GM23338 (cell line): ENCODE measurements around the gene SMG9. TPM values are rescaled to one million over a fixed set of nuclear protein-coding genes. Genes with fewer than 3 reads are reported as not detected.

ENCODE experiments used
- ATAC-seq: fragments of 200-7000 bp; cut with Tn5 transposase; 3 replicates; pipeline ENCODE4 v1.9.1; 2020
- DNase-seq: peaks from one replicate; pipeline ENCODE4 v3.0.0-alpha.2; 2015; ENCODE audit warnings: low spot score
- H2AFZ ChIP-seq: fragments of 200-600 bp; sonication (generic); 2 replicates; pipeline ENCODE4 v1.8.0; 2016; ENCODE audit warnings: antibody characterized with exemption, mild to moderate bottlenecking, moderate library complexity
- H3F3A ChIP-seq: fragments of 200-600 bp; sonication (generic); replicated peaks from 2 replicates; pipeline ENCODE4 v1.8.0; 2017; ENCODE audit warnings: antibody characterized with exemption, mixed run types, low read depth
- H3K27ac ChIP-seq: fragments of 200-600 bp; sonication (generic); 2 replicates; pipeline ENCODE4 v1.6.1; 2016; ENCODE audit warnings: low read depth
- H3K27me3 ChIP-seq: fragments of 200-600 bp; sonication (generic); 2 replicates; pipeline ENCODE4 v1.8.0; 2016; ENCODE audit warnings: mild to moderate bottlenecking, mixed run types, moderate library complexity; ENCODE audit not compliant: insufficient read depth
- H3K36me3 ChIP-seq: fragments of 200-600 bp; sonication (generic); 2 replicates; pipeline ENCODE4 v1.8.0; 2016; ENCODE audit warnings: mild to moderate bottlenecking; ENCODE audit not compliant: insufficient read depth
- H3K4me1 ChIP-seq: fragments of 200-600 bp; sonication (generic); 2 replicates; pipeline ENCODE4 v1.8.0; 2016; ENCODE audit warnings: mild to moderate bottlenecking, moderate library complexity; ENCODE audit not compliant: insufficient read depth
- H3K4me2 ChIP-seq: fragments of 200-600 bp; sonication (generic); 2 replicates; pipeline ENCODE4 v1.7.1; 2017; ENCODE audit warnings: mixed run types
- H3K4me3 ChIP-seq: fragments of 200-600 bp; sonication (generic); 2 replicates; pipeline ENCODE4 v1.6.1; 2016; ENCODE audit warnings: mixed run types
- H3K79me2 ChIP-seq: fragments of 200-600 bp; sonication (generic); replicated peaks from 2 replicates; pipeline ENCODE4 v1.8.0; 2017; ENCODE audit warnings: mild to moderate bottlenecking; ENCODE audit not compliant: insufficient read depth
- H3K9me2 ChIP-seq: fragments of 200-600 bp; sonication (generic); 2 replicates; pipeline ENCODE4 v1.8.0; 2017; ENCODE audit not compliant: insufficient read depth
- H4K20me1 ChIP-seq: fragments of 200-600 bp; sonication (generic); replicated peaks from 2 replicates; pipeline ENCODE4 v1.8.0; 2017; ENCODE audit warnings: mild to moderate bottlenecking; ENCODE audit not compliant: insufficient read depth
- H3K27ac Mint-ChIP-seq: 2 replicates; pipeline ENCODE4 v1.8.0; 2020; ENCODE audit warnings: inconsistent platforms, mild to moderate bottlenecking, moderate library complexity, mixed read lengths
- H3K27me3 Mint-ChIP-seq: 3 replicates; pipeline ENCODE4 v1.8.0; 2022; ENCODE audit warnings: low read depth, mild to moderate bottlenecking, moderate library complexity, mixed read lengths, inconsistent platforms; ENCODE audit not compliant: insufficient read depth, poor library complexity
- H3K36me3 Mint-ChIP-seq: 3 replicates; pipeline ENCODE4 v1.8.0; 2021; ENCODE audit warnings: low read depth, mild to moderate bottlenecking, inconsistent platforms, moderate library complexity, mixed read lengths
- H3K4me1 Mint-ChIP-seq: 3 replicates; pipeline ENCODE4 v1.8.0; 2020; ENCODE audit warnings: mild to moderate bottlenecking, inconsistent platforms, mixed read lengths
- H3K4me3 Mint-ChIP-seq: 3 replicates; pipeline ENCODE4 v1.8.0; 2021; ENCODE audit warnings: moderate library complexity, mild to moderate bottlenecking, inconsistent platforms, mixed read lengths
- H3K9me3 Mint-ChIP-seq: 3 replicates; pipeline ENCODE4 v1.8.0; 2020; ENCODE audit warnings: moderate library complexity, mild to moderate bottlenecking, inconsistent platforms, mixed read lengths
- CTCF ChIP-seq, 2 experiments: fragments of 200-600 bp in 1 of 2; sonication (generic) in 1 of 2; conservative IDR thresholded peaks; 2 replicates each; pipeline versions ENCODE4 v1.5.1 to v1.6.1; 2016 to 2017; ENCODE audit warnings: antibody characterized with exemption in 2 of 2, low read depth in 2 of 2, mild to moderate bottlenecking in 2 of 2, moderate library complexity in 1 of 2
- JUNB ChIP-seq: IDR thresholded peaks from one replicate; pipeline ENCODE4 v1.6.1; 2016; ENCODE audit warnings: antibody characterized with exemption; ENCODE audit not compliant: unreplicated experiment
- REST ChIP-seq: IDR thresholded peaks from one replicate; pipeline ENCODE4 v1.6.1; 2018; ENCODE audit warnings: antibody characterized with exemption; ENCODE audit not compliant: unreplicated experiment
- ZNF114 ChIP-seq: fragments of 250-450 bp; sonication (Bioruptor Pico); IDR thresholded peaks from 2 replicates; pipeline ENCODE4 v1.5.0; 2020; ENCODE audit warnings: mild to moderate bottlenecking, moderate library complexity
- polyA plus RNA-seq: library from polyadenylated mRNA; unstranded; fragments of >200 nt; fragmentation: Nextera tagmentation; extraction: Ambion mirVana; gene quantifications from 2 replicates; pipeline ENCODE4 v1.2.1, GENCODE V29; 2016
- total RNA-seq: library from RNA; depleted of rRNA; stranded (reverse); fragments of >200 nt; shearing (Covaris generic); gene quantifications from 2 replicates; pipeline ENCODE4 v1.2.3, GENCODE V29; 2014
- TF ChIP-seq, protein P1 (sequence below): IDR thresholded peaks from 2 replicates; pipeline ENCODE4 v1.6.1; 2016; ENCODE audit warnings: antibody characterized with exemption

SMG9 gene
- total and polyA plus RNA-seq, 2 experiments from 2014 or later, result 13.2 to 14.0 TPM

- no peak for TF ChIP-seq REST
Observed at GRCh38 chr19:43763473-43763939, 8.7 kb upstream of the SMG9 start (continued).

- TF ChIP-seq, protein P1, sequence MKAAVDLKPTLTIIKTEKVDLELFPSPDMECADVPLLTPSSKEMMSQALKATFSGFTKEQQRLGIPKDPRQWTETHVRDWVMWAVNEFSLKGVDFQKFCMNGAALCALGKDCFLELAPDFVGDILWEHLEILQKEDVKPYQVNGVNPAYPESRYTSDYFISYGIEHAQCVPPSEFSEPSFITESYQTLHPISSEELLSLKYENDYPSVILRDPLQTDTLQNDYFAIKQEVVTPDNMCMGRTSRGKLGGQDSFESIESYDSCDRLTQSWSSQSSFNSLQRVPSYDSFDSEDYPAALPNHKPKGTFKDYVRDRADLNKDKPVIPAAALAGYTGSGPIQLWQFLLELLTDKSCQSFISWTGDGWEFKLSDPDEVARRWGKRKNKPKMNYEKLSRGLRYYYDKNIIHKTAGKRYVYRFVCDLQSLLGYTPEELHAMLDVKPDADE, result no peak
- TF ChIP-seq ZNF114 (CRISPR knock-in tag) (no peak), JUNB (no peak), REST (no peak), CTCF (conservative IDR thresholded peaks at IDR 0.05; ENCODE audit: low read depth in 2 of 2) (no peak)
- Histone ChIP-seq H3K27ac (no peak overlapping the region), H3F3A (no peaks in the 10 kb centered on the region), H3K36me3 (no peaks in the 10 kb centered on the region), H4K20me1 (no peaks in the 10 kb centered on the region), H3K27me3 (no peaks in the 10 kb centered on the region), H2AFZ (no peak overlapping the region), H3K4me1 (no peaks in the 10 kb centered on the region; the same call in 1 of the 2 replicates), H3K4me3 (no peak overlapping the region), H3K9me2 (no peaks in the 10 kb centered on the region), H3K4me2 (no peak overlapping the region), H3K79me2 (no peaks in the 10 kb centered on the region)
- Mint-ChIP-seq H3K9me3 (no peaks in the 10 kb centered on the region), H3K27ac (no peak overlapping the region), H3K27me3 (peaks cover 10% of the 10 kb centered on the region), H3K36me3 (no peaks in the 10 kb centered on the region), H3K4me1 (peaks cover 22% of the 10 kb centered on the region), H3K4me3 (no peak overlapping the region)
- no peak for DNase-seq
- ATAC-seq, result no peak
Observed at GRCh38 chr19:43762814-43763213, 8.1 kb upstream of the SMG9 start.
